Colonic mucosa (tissue), 4 donors: ENCODE data around the gene PEPD. TPM values are rescaled to one million over a fixed set of nuclear protein-coding genes. Genes with fewer than 3 reads are reported as not detected.

Experiments used
- DNase-seq: peaks from one replicate; pipeline ENCODE4 v3.0.0-alpha.2; 2020
- H3K27ac ChIP-seq: fragments of 200-600 bp; one replicate; pipeline ENCODE4 v1.8.0; 2021
- H3K27me3 ChIP-seq: fragments of 200-600 bp; one replicate; pipeline ENCODE4 v1.8.0; 2021
- H3K36me3 ChIP-seq: fragments of 200-600 bp; one replicate; pipeline ENCODE4 v1.8.0; 2021
- H3K4me1 ChIP-seq: fragments of 200-600 bp; one replicate; pipeline ENCODE4 v1.8.0; 2021; ENCODE audit warnings: mild to moderate bottlenecking
- H3K4me3 ChIP-seq: fragments of 200-600 bp; one replicate; pipeline ENCODE4 v1.8.0; 2021
- H3K9ac ChIP-seq, 2 donors: one replicate each; pipeline ENCODE4 v1.7.0; 2013; ENCODE audit warnings: control low read depth in 2 of 2, low read depth in 2 of 2, low read length in 2 of 2
- H3K9me3 ChIP-seq: fragments of 200-600 bp; one replicate; pipeline ENCODE4 v1.8.0; 2021
- intact Hi-C: fragments of 100-400 bp; cut with DNase I; formaldehyde crosslinking; loops from one replicate; pipeline ENCODE4 v1.14.1; 2022
- total RNA-seq, 2 donors: library from RNA; stranded (reverse); fragmentation: NEBNext Ultra II Directional in 1 of 2; extraction: Animal tissue kit (Norgen Biotek cat#: 25700) in 1 of 2; gene quantifications; one replicate each; pipeline ENCODE4 v1.2.1, GENCODE V29; 2021
- TF ChIP-seq, protein P1 (sequence below): fragments of 200-600 bp; IDR thresholded peaks from one replicate; pipeline ENCODE4 v1.8.0; 2022; ENCODE audit warnings: antibody characterized with exemption, mild to moderate bottlenecking
- donor health status: healthy.
- donor health status: DM: no; HTN: no; CAD: no.
- donor health status: DM: no; HTN: no; CAD: no.

PEPD gene
- total RNA-seq, 2 donors from 2014 or later: 47.9 to 71.4 TPM

- Histone ChIP-seq H3K27me3 (no peaks in the 10 kb centered on the region), H3K27ac (no peak overlapping the region), H3K36me3 (no peaks in the 10 kb centered on the region), H3K9ac (no peak overlapping the region), H3K4me3 (no peak overlapping the region), H3K9me3 (no peaks in the 10 kb centered on the region), H3K4me1 (peaks cover 31% of the 10 kb centered on the region)
- TF ChIP-seq, protein P1, sequence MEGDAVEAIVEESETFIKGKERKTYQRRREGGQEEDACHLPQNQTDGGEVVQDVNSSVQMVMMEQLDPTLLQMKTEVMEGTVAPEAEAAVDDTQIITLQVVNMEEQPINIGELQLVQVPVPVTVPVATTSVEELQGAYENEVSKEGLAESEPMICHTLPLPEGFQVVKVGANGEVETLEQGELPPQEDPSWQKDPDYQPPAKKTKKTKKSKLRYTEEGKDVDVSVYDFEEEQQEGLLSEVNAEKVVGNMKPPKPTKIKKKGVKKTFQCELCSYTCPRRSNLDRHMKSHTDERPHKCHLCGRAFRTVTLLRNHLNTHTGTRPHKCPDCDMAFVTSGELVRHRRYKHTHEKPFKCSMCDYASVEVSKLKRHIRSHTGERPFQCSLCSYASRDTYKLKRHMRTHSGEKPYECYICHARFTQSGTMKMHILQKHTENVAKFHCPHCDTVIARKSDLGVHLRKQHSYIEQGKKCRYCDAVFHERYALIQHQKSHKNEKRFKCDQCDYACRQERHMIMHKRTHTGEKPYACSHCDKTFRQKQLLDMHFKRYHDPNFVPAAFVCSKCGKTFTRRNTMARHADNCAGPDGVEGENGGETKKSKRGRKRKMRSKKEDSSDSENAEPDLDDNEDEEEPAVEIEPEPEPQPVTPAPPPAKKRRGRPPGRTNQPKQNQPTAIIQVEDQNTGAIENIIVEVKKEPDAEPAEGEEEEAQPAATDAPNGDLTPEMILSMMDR: no peak
- intact Hi-C loops: no loop called here
- DNase-seq: no peak
These were observed 130.5 kb downstream of the PEPD start for GRCh38 chr19:33390908-33391630.

GRCh38 chr19:33390101-33390907 lies 131.3 kb downstream of the PEPD start:
- peak overlapping the region; percentile 67 for H3K27ac ChIP-seq
- H3K9ac ChIP-seq: no peak overlapping the region
- peaks cover 27% of the 10 kb centered on the region for H3K4me1 ChIP-seq
- no peak overlapping the region for H3K4me3 ChIP-seq
- H3K9me3 ChIP-seq: no peaks in the 10 kb centered on the region
- H3K36me3 ChIP-seq: no peaks in the 10 kb centered on the region
- intact Hi-C loops: no loop called here
- no peaks in the 10 kb centered on the region for H3K27me3 ChIP-seq
- DNase-seq: peak; percentile 70
- TF ChIP-seq, protein P1: no peak

DNA sequence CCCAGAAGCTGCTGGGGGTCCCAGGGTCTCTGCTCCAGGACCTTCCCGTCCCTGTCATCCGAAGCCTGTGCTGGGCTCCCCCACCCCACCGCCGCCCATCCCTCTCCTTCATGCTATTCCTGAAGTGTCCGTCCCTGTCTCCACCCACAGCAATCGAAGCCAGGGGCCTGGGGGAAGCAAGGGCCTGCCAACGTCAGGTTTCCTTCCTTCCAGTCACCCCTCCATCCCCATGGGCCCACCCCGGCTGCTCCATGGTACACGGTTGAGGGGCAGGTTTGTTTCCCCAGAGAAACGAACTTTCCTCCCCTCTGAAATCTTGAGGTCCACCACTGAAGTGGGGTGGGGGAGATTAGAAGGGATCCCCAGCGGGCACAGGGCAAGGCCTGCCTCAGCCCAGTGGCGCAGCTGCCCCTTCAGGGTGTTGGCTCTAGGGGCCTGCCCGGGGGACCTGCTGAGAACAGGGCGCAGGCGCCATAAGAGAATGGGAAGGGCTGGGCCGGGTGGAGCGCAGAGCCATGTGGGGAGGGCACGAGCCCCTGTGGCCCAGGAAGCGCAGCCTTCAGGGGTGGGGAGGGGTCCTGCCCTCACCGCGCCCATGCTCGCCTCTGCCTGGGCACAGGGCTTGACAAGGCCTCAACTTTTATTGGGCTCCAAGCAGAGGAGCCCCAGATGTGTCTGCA lies 132.0 kb downstream of the PEPD start:
- H3K36me3 ChIP-seq: no peaks in the 10 kb centered on the region
- H3K27ac ChIP-seq: peak overlapping the region; percentile 67
- intact Hi-C loops: no loop called here
- no peaks in the 10 kb centered on the region for H3K9me3 ChIP-seq
- peak overlapping the region in 1 of 2 donors; percentile 34 for H3K9ac ChIP-seq
- no peaks in the 10 kb centered on the region for H3K27me3 ChIP-seq
- no peak overlapping the region for H3K4me3 ChIP-seq
- DNase-seq: no peak
- peaks cover 26% of the 10 kb centered on the region for H3K4me1 ChIP-seq
- TF ChIP-seq, protein P1: no peak

DNA sequence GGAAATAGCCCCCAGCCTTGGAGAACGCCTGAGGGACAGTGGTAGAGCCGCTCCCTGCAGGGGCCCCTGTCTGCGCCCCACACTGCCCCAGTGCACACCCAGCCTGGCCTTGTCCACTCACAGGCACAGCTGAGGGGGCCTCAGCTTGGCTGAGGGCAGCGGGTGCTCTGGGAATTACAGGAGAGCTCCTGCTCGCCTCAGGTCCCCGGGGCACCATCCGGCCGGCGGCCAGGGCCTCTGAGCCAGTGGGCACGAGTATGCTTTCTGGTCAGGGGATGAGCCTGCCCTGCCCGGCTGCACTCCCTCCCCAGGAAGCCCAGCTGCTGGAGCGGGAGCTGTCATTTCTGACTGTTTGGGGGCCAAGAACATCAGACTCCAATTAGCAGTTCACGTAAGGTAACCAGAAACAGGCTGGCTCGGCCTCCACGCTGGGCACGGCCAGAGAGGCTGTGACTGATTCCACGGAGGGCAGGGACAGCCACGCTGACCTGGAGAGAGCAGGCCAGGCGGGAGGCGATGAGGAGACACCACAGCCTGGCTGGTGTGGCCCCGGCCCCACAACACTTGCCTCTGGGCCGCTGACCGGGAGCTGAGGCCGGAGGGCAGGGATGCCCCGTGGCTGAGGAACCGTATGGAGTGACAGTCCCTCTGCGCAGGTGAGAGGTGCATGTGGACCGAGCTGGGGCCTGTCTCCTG lies 132.7 kb downstream of the PEPD start:
- Histone ChIP-seq H3K4me3 (no peak overlapping the region), H3K36me3 (no peaks in the 10 kb centered on the region), H3K4me1 (peaks cover 26% of the 10 kb centered on the region), H3K9me3 (no peaks in the 10 kb centered on the region), H3K27me3 (no peaks in the 10 kb centered on the region), H3K27ac (no peak overlapping the region), H3K9ac (no peak overlapping the region)
- TF ChIP-seq, protein P1: no peak
- intact Hi-C loops: no loop called here
- DNase-seq: no peak

DNA sequence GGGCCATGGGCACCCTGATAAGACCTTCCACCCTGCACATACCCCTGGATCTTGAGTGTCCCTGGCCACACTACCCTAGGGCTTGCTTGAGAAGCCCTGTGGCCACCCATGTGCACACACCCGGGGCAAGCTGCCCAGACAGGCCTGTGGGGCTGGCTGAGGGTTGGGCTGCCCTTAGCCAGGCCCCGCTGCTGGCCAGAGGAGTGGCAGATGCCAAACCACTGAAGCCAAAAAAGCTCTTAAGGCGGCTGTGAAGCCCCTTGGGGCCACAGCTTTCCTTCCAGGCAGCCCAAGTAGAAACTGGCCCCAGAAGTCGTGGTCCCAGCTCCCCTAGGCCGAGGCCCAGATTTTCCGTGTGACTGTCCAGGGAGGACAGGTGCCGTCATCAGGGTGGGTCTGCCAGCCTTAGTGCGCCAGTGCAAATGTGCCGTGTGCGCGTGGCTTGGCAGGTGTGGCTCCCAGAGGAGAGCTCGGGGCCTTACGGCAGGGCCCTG lies 133.3 kb downstream of the PEPD start:
- DNase-seq: no peak
- Histone ChIP-seq H3K4me1 (peaks cover 26% of the 10 kb centered on the region), H3K27me3 (no peaks in the 10 kb centered on the region), H3K27ac (no peak overlapping the region), H3K36me3 (no peaks in the 10 kb centered on the region), H3K9me3 (no peaks in the 10 kb centered on the region), H3K9ac (no peak overlapping the region), H3K4me3 (no peak overlapping the region)
- intact Hi-C loops: no loop called here
- TF ChIP-seq, protein P1: no peak
